ENCODE data around the gene FAM168A.

DNA sequence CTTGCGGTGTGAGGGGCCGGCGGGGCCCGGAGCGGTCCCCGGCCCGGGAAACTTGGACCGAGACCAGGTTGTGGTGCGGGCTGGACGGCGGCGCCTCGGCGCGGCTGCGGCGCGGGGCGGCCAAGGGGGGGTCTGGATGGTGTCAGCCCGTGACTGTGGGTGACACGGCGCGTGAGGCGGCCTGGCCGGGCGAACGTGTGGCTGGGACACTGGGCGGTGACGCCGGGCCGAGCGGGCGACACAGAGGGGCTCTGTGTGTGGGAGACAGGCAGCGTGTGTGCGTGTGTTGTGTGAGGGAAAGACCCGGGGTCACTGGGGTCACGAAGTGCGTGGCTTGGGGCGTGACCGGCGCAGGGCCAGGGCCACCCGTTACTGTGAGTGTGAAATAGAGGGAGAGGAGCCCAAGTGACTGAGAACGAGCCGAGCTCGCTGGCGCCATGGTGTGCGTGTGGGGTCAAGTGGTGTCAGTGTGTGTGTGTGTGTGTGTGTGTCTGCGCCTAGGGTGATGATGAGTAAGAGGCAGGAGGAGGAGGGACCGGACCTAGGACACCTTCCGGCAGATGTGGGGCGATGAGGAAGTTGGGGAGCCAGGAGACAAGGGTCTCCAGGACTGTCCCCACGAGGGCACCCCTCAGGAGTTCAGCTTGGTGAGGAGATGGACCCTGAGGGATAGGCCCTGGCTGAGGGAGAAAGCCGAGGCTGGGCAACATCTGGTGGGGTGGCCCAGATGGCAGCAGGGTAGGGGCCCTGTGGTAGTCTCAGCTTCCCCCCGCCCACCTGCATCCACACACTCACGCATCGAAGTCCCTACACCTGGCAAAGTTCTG lies 220.9 kb downstream of the FAM168A start:
- TF ChIP-seq, protein P1, sequence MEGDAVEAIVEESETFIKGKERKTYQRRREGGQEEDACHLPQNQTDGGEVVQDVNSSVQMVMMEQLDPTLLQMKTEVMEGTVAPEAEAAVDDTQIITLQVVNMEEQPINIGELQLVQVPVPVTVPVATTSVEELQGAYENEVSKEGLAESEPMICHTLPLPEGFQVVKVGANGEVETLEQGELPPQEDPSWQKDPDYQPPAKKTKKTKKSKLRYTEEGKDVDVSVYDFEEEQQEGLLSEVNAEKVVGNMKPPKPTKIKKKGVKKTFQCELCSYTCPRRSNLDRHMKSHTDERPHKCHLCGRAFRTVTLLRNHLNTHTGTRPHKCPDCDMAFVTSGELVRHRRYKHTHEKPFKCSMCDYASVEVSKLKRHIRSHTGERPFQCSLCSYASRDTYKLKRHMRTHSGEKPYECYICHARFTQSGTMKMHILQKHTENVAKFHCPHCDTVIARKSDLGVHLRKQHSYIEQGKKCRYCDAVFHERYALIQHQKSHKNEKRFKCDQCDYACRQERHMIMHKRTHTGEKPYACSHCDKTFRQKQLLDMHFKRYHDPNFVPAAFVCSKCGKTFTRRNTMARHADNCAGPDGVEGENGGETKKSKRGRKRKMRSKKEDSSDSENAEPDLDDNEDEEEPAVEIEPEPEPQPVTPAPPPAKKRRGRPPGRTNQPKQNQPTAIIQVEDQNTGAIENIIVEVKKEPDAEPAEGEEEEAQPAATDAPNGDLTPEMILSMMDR (conservative IDR thresholded peaks at IDR 0.05 in 1 of 2, IDR thresholded peaks at IDR 0.05 in 1 of 2; ENCODE audit: extremely low read depth in 1 of 2, insufficient read depth in 1 of 2, low read depth in 1 of 2, low read length in 2 of 2), result no peak
- no peak for TF ChIP-seq EZH2 (IDR thresholded peaks at IDR 0.05; ENCODE audit: borderline replicate concordance, low read length)

Measured in mammary epithelial cell (primary cell).